ENCODE measurements around the gene HGF.

Gene HGF

DNA sequence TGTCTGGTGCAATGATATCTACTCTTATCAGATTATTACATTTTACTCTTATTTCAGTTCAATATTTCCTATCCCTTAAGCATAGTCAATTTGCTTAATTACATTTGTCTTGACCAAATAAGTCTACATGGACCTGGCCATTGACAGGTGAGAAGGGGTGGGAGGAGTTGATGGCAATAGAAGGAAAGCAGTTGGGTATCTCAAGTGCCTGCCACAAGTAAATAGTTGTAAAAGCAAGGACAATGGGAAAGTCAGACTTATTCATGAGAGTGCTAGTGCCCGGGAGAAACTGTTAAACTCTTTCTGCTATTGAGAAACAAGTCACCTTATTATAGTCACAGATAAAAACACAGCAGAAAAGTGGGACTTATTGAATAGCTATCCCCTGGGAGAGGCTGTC, 32.4 kb upstream of the HGF start:
- Histone ChIP-seq H3K27ac (no peak overlapping the region), H3K4me3 (no peak overlapping the region)
- TF ChIP-seq, protein P1, sequence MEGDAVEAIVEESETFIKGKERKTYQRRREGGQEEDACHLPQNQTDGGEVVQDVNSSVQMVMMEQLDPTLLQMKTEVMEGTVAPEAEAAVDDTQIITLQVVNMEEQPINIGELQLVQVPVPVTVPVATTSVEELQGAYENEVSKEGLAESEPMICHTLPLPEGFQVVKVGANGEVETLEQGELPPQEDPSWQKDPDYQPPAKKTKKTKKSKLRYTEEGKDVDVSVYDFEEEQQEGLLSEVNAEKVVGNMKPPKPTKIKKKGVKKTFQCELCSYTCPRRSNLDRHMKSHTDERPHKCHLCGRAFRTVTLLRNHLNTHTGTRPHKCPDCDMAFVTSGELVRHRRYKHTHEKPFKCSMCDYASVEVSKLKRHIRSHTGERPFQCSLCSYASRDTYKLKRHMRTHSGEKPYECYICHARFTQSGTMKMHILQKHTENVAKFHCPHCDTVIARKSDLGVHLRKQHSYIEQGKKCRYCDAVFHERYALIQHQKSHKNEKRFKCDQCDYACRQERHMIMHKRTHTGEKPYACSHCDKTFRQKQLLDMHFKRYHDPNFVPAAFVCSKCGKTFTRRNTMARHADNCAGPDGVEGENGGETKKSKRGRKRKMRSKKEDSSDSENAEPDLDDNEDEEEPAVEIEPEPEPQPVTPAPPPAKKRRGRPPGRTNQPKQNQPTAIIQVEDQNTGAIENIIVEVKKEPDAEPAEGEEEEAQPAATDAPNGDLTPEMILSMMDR (IDR thresholded peaks at IDR 0.05), result no peak
- no peak for DNase-seq (ENCODE audit: low spot score)

DNA sequence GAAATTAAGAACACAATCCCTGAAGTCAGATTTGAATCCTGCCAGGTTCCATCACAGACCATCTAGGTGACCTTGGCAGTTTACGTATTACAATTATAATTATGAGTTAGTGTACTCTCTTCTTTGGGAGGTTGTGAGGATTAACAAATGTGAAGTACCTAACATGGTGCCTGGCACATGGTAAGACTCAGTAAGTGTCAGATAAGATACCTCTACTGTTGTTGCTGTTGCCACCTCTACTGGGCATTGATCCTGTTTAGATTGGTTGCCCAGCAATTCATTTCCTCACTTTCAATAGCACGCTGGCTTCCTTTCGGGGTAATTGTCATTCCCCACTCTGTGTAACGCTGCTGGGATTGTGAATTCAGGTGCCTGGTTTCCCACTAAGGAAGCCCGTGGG, 31.7 kb upstream of the HGF start:
- Histone ChIP-seq H3K4me3 (no peak overlapping the region), H3K27ac (no peak overlapping the region)
- no peak for DNase-seq (ENCODE audit: low spot score)

DNA sequence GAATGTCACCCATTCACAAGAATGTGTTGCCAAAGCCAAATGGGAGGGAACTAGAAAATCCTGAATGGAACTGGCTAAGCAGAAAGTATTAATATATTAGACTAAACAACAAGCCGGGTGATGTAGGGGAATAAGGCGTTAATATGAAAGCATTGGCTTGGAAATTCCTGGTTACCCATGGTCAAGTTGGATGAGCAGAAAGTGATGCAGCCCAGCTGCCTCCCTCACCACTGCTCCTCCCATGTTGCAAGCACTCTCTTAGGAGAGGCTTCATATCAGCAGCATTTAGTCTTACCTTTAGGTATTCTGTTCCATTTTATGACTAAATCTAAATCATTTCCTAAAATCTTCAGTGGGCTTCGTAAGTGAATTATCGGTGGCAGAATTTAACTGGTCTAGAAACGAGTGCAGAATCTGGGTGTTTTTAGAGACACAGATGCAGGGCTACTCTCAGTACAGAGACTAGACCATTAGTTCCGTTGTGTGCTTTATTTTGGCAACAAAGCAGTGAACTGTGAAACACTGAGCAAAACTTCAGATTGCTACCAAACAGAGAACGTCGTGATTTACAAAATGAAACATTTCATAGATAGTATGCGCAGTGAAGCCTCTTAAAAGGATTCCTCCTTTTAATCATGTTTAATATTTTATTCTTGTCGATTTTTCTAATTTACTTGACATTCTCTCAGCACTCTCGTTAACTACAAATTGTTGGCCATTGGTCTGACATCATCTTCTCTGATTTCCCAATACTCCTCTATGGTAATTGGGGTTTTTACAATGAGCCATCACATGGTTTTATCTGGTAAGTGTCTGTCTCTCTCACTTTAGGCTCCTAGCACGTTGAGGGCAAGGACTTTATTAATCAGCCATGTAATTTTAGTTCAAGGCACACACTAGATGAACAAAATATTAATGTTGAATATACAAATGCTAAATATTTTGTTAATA, 22.0 kb upstream of the HGF start:
- H3K4me3 ChIP-seq, result no peak overlapping the region
- DNase-seq (ENCODE audit: low spot score), result no peak
- no peak overlapping the region for H3K27ac ChIP-seq
- TF ChIP-seq, protein P1 (IDR thresholded peaks at IDR 0.05), result no peak

More for the DNA sequence above, 31.7 kb upstream of the HGF start:
- TF ChIP-seq, protein P1 (IDR thresholded peaks at IDR 0.05), result no peak

DNA sequence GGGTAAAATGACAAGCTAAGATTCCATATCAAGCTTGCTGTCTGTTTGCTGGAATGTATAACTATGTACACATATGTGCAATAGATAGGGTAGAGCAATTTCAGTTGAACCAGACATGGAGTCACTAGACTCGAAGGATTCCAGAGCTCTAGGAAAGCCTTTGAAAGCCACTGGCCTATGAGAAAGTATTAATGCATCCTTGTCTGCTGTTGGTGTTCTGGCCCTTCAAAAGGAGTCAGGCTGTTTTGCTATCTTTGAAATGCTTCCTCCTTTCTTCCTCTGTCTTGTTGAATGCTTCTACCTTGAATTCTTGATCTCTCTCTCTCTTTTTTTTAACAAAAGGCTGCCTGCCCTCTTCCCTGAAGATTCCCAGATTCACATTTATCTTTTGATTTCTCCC, 20.8 kb upstream of the HGF start:
- no peak overlapping the region for H3K27ac ChIP-seq
- H3K4me3 ChIP-seq, result no peak overlapping the region
- TF ChIP-seq, protein P1 (IDR thresholded peaks at IDR 0.05), result no peak
- DNase-seq (ENCODE audit: low spot score), result no peak

DNA sequence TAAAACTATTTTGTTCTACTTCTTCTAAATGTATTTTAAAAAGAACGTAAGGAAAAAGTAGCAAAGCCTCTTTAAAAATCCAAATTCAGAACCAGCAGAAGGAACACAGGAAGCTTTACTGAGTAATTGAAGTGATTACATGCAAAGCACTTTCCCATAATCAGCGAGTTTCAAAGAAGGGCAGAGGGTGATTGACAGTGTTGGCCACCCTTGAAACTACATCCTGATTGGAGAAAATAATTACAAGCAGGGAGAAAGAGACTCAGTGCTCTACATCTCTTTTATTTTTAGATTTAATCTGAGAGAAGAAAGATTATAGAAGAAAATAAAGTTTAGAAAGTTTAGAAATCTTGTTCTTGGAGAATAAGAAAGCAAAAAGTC, 20.3 kb upstream of the HGF start:
- H3K4me3 ChIP-seq, result no peak overlapping the region
- no peak overlapping the region for H3K27ac ChIP-seq
- DNase-seq (ENCODE audit: low spot score), result no peak
- TF ChIP-seq, protein P1 (IDR thresholded peaks at IDR 0.05), result no peak

DNA sequence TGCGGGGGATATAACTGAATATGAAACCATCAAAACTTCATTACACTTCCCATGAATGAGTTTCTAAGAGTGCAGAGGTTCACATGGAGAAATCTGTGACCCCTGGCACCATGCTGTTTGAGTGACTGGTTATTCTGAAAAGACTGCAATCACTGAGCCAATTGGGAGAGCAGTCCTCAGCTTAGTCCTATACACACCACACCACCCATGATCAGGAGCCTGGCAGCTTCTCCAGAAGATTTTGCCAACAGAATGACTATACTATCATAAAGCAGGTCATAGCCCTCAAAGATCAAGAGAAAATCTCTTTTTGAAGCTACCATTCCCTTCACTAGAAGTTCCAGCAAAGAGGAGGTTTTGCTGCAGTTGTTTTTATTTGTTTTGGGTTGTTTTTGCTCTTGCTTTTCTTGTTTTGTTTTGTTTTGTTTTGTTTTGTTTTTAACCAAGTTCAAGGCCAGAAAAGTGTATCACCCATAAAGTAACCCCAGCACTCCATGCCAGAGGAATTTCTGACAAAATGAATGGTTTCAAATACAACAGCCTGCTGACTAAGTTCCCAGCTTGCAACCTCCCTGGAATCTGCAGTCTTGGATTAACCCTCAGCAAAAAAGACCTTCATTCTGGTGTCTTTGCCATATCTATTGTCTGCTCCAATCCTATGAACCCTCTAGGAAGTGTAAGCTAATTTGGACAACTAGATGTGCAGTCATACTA, 19.7 kb upstream of the HGF start:
- TF ChIP-seq, protein P1 (IDR thresholded peaks at IDR 0.05), result no peak

More for the DNA sequence above, 19.7 kb upstream of the HGF start:
- no peak overlapping the region for H3K4me3 ChIP-seq
- DNase-seq (ENCODE audit: low spot score), result no peak
- no peak overlapping the region for H3K27ac ChIP-seq
